ENCODE measurements around the gene TMEM88.
"Not testable (repeated sequence)": the region's sequence is repeated elsewhere in the genome, so short reads cannot be mapped to it uniquely, and the experiment has no call there.

The TMEM88 gene

GRCh38 chr17:7859028-7859427 is 4.2 kb downstream of the TMEM88 start:
- TF ChIP-seq EZH2phosphoT487 (IDR thresholded peaks at IDR 0.05; ENCODE audit: low read length) (no peak), CTCF (IDR thresholded peaks at IDR 0.05; ENCODE audit: low read length) (no peak), EZH2 (optimal IDR thresholded peaks at IDR 0.05; ENCODE audit: low read depth, low read length) (no peak)
- Histone ChIP-seq H2AFZ (ENCODE audit: low read length) (peak overlapping the region; percentile 93; the same call in 1 of the 2 replicates), H3K79me2 (ENCODE audit: low read length) (peaks cover 27% of the 10 kb centered on the region), H3K36me3 (replicated peaks; ENCODE audit: insufficient read depth, low read length) (no peaks in the 10 kb centered on the region), H3K27me3 (replicated peaks; ENCODE audit: insufficient read depth, low read length) (no peaks in the 10 kb centered on the region), H3K4me1 (ENCODE audit: low read length) (peaks cover 15% of the 10 kb centered on the region; the same call in 1 of the 2 replicates), H4K20me1 (ENCODE audit: insufficient read depth, low read length) (no peaks in the 10 kb centered on the region), H3K4me2 (ENCODE audit: low read depth, low read length) (peak overlapping the region; percentile 89), H3K27ac (ENCODE audit: low read length) (no peak overlapping the region), H3K9ac (ENCODE audit: low read length) (peak overlapping the region; percentile 86; the same call in 1 of the 2 replicates), H3K9me2 (replicated peaks; ENCODE audit: insufficient read depth, low read length) (no peaks in the 10 kb centered on the region), H3F3A (ENCODE audit: insufficient read depth, low read length) (peaks cover 10% of the 10 kb centered on the region; the same call in 1 of the 2 replicates), H3K9me3 (replicated peaks; ENCODE audit: insufficient read depth, low read length) (no peaks in the 10 kb centered on the region), H3K4me3 (ENCODE audit: low read length) (peak overlapping the region; percentile 88)
- no peak for DNase-seq

- Histone ChIP-seq H3K9ac (ENCODE audit: low read length) (no peak overlapping the region), H3K79me2 (ENCODE audit: low read length) (peaks cover 15% of the 10 kb centered on the region), H3K36me3 (replicated peaks; ENCODE audit: insufficient read depth, low read length) (no peaks in the 10 kb centered on the region), H3K4me3 (ENCODE audit: low read length) (no peak overlapping the region), H3K9me2 (replicated peaks; ENCODE audit: insufficient read depth, low read length) (no peaks in the 10 kb centered on the region), H3K4me1 (ENCODE audit: low read length) (0 out of 2 replicates have a peak, but pooled peaks cover 8% of the 10 kb centered on the region), H3K27ac (ENCODE audit: low read length) (no peak overlapping the region), H3K27me3 (replicated peaks; ENCODE audit: insufficient read depth, low read length) (no peaks in the 10 kb centered on the region), H3F3A (ENCODE audit: insufficient read depth, low read length) (no peaks in the 10 kb centered on the region), H2AFZ (ENCODE audit: low read length) (no peak overlapping the region), H3K9me3 (replicated peaks; ENCODE audit: insufficient read depth, low read length) (no peaks in the 10 kb centered on the region), H4K20me1 (ENCODE audit: insufficient read depth, low read length) (no peaks in the 10 kb centered on the region), H3K4me2 (ENCODE audit: low read depth, low read length) (no peak overlapping the region)
- TF ChIP-seq EZH2phosphoT487 (IDR thresholded peaks at IDR 0.05; ENCODE audit: low read length) (no peak), CTCF (IDR thresholded peaks at IDR 0.05; ENCODE audit: low read length) (peak; percentile 61), EZH2 (optimal IDR thresholded peaks at IDR 0.05; ENCODE audit: low read depth, low read length) (no peak)
- no peak for DNase-seq
Measured at GRCh38 chr17:7862692-7863437, 8.0 kb downstream of the TMEM88 start.

- H3K4me2 ChIP-seq (ENCODE audit: low read depth, low read length); H3K27ac ChIP-seq (ENCODE audit: low read length): not testable (repeated sequence)
Measured at GRCh38 chr17:7864384-7864783, 9.5 kb downstream of the TMEM88 start.

GRCh38 chr17:7864995-7865650 is 10.3 kb downstream of the TMEM88 start:
- H3K9me3 ChIP-seq (replicated peaks; ENCODE audit: insufficient read depth, low read length): no peaks in the 10 kb centered on the region
- no peak overlapping the region for H3K4me2 ChIP-seq (ENCODE audit: low read depth, low read length)
- H3K9me2 ChIP-seq (replicated peaks; ENCODE audit: insufficient read depth, low read length): no peaks in the 10 kb centered on the region
- no peaks in the 10 kb centered on the region for H3F3A ChIP-seq (ENCODE audit: insufficient read depth, low read length)
- DNase-seq: no peak
- no peak overlapping the region for H2AFZ ChIP-seq (ENCODE audit: low read length)
- H4K20me1 ChIP-seq (ENCODE audit: insufficient read depth, low read length): no peaks in the 10 kb centered on the region
- no peak overlapping the region for H3K27ac ChIP-seq (ENCODE audit: low read length)
- no peaks in the 10 kb centered on the region for H3K27me3 ChIP-seq (replicated peaks; ENCODE audit: insufficient read depth, low read length)
- H3K79me2 ChIP-seq (ENCODE audit: low read length): no peaks in the 10 kb centered on the region
- TF ChIP-seq EZH2phosphoT487 (IDR thresholded peaks at IDR 0.05; ENCODE audit: low read length): no peak
- TF ChIP-seq CTCF (IDR thresholded peaks at IDR 0.05; ENCODE audit: low read length): no peak
- no peak for TF ChIP-seq EZH2 (optimal IDR thresholded peaks at IDR 0.05; ENCODE audit: low read depth, low read length)
- H3K9ac ChIP-seq (ENCODE audit: low read length): no peak overlapping the region
- no peaks in the 10 kb centered on the region for H3K36me3 ChIP-seq (replicated peaks; ENCODE audit: insufficient read depth, low read length)
- no peak overlapping the region for H3K4me3 ChIP-seq (ENCODE audit: low read length)
- no peaks in the 10 kb centered on the region for H3K4me1 ChIP-seq (ENCODE audit: low read length)

More at GRCh38 chr17:7864384-7864783, 9.5 kb downstream of the TMEM88 start:
- H3K27me3 ChIP-seq (replicated peaks; ENCODE audit: insufficient read depth, low read length); H3K4me3 ChIP-seq (ENCODE audit: low read length); DNase-seq; H3K9me2 ChIP-seq (replicated peaks; ENCODE audit: insufficient read depth, low read length); H3K36me3 ChIP-seq (replicated peaks; ENCODE audit: insufficient read depth, low read length); H4K20me1 ChIP-seq (ENCODE audit: insufficient read depth, low read length); H3K4me1 ChIP-seq (ENCODE audit: low read length); H2AFZ ChIP-seq (ENCODE audit: low read length); H3K9me3 ChIP-seq (replicated peaks; ENCODE audit: insufficient read depth, low read length); H3K79me2 ChIP-seq (ENCODE audit: low read length); H3K9ac ChIP-seq (ENCODE audit: low read length); H3F3A ChIP-seq (ENCODE audit: insufficient read depth, low read length): not testable (repeated sequence)
